Choroid plexus epithelial cell (primary cell): ENCODE data around the gene AUTS2.
A peak's percentile ranks its signal among the peaks of the same experiment; 100 is the strongest.

Experiments
- DNase-seq: peaks from one replicate; pipeline ENCODE4 v3.0.0-alpha.2; 2010; ENCODE audit warnings: low read depth
- H3K4me3 ChIP-seq: 2 replicates; pipeline ENCODE4 v1.5.1; 2011; ENCODE audit warnings: low read depth, mild to moderate bottlenecking, control low read depth, low read length, moderate library complexity
- CTCF ChIP-seq: conservative IDR thresholded peaks from 2 replicates; pipeline ENCODE4 v1.5.1; 2011; ENCODE audit warnings: low read depth, mild to moderate bottlenecking, control low read depth, inconsistent platforms, low read length, moderate library complexity

The AUTS2 gene

GRCh38 chr7:70505886-70506285 is 907.6 kb downstream of the AUTS2 start:
- no peak for TF ChIP-seq CTCF
- no peak for DNase-seq
- no peak overlapping the region for H3K4me3 ChIP-seq

- TF ChIP-seq CTCF = no peak
- no peak overlapping the region for H3K4me3 ChIP-seq
- no peak for DNase-seq
Observed at GRCh38 chr7:70506434-70506833, 908.2 kb downstream of the AUTS2 start.

- no peak for TF ChIP-seq CTCF
- no peak for DNase-seq
- no peak overlapping the region for H3K4me3 ChIP-seq
Observed at GRCh38 chr7:70512144-70512543, 913.9 kb downstream of the AUTS2 start.

GRCh38 chr7:70512761-70513160 is 914.5 kb downstream of the AUTS2 start:
- no peak for DNase-seq
- TF ChIP-seq CTCF = no peak
- no peak overlapping the region for H3K4me3 ChIP-seq

- TF ChIP-seq CTCF = no peak
- peak; percentile 12 for DNase-seq
- H3K4me3 ChIP-seq = no peak overlapping the region
Observed at GRCh38 chr7:70520611-70521010, 922.3 kb downstream of the AUTS2 start.

- no peak overlapping the region for H3K4me3 ChIP-seq
- no peak for TF ChIP-seq CTCF
- DNase-seq = no peak
Observed at GRCh38 chr7:70523249-70523988, 925.1 kb downstream of the AUTS2 start.

- DNase-seq = no peak
- no peak overlapping the region for H3K4me3 ChIP-seq
- TF ChIP-seq CTCF = no peak
Observed at GRCh38 chr7:70523989-70524351, 925.7 kb downstream of the AUTS2 start.
